MM.1S (cell line): Measurements from ENCODE around the gene APH1B.

Experiments
- CTCF ChIP-seq: fragments of 300-600 bp; sonication (generic); IDR thresholded peaks from 2 replicates; pipeline ENCODE4 v1.5.1; 2016; ENCODE audit warnings: antibody characterized with exemption, low read length, mixed read lengths
- EZH2 ChIP-seq: fragments of 300-600 bp; sonication (generic); optimal IDR thresholded peaks from 2 replicates; pipeline ENCODE3; 2017; ENCODE audit warnings: low read depth, mild to moderate bottlenecking, antibody characterized with exemption, low read length, mixed read lengths

GRCh38 chr15:63274427-63274826 lies 3.0 kb upstream of the APH1B start:
- TF ChIP-seq CTCF (no peak), EZH2 (no peak)
